H1 (cell line): ENCODE data around the gene GGCX. TPM values are rescaled to one million over a fixed set of nuclear protein-coding genes. Genes with fewer than 3 reads are reported as not detected.

Source experiments
- BCL11A ChIP-seq, 2 experiments: IDR thresholded peaks; one replicate each; pipeline ENCODE4 v1.6.1; 2011; ENCODE audit warnings: low read depth in 2 of 2, low read length in 2 of 2, mild to moderate bottlenecking in 2 of 2
- EP300 ChIP-seq, 2 experiments: IDR thresholded peaks; 1 replicate in 1 of 2; 2 replicates in 1 of 2; pipeline ENCODE4 v1.6.1; 2011 to 2012; ENCODE audit warnings: low read depth in 2 of 2, low read length in 2 of 2, mild to moderate bottlenecking in 2 of 2, borderline replicate concordance in 1 of 2, inconsistent platforms in 1 of 2, moderate library complexity in 1 of 2
- TAF1 ChIP-seq: IDR thresholded peaks from 2 replicates; pipeline ENCODE4 v1.6.1; 2011; ENCODE audit warnings: mild to moderate bottlenecking, low read depth, low read length
- polyA plus RNA-seq, 7 experiments: library from polyadenylated mRNA; depleted of rRNA in 3 of 7; stranded (reverse) in 5 of 7; unstranded in 2 of 7; fragments of >200 nt in 5 of 7; fragments of 200-250 nt in 2 of 7; gene quantifications; 1 replicate in 5 of 7; 2 replicates in 1 of 7; 4 replicates in 1 of 7; pipeline versions ENCODE4 v1.2.1 to v1.2.3, GENCODE V29; 2011 to 2013; ENCODE audit warnings: missing spikeins in 2 of 7, mixed read lengths in 2 of 7
- total RNA-seq: library from RNA; stranded (reverse); fragmentation: NEBNext Ultra II Directional; extraction: Animal tissue kit (Norgen Biotek cat#: 25700); gene quantifications from 2 replicates; pipeline ENCODE4 v1.2.1, GENCODE V29; 2021
- TF ChIP-seq, protein P1 (sequence below), 3 experiments: IDR thresholded peaks; 1 replicate in 2 of 3; 2 replicates in 1 of 3; pipeline versions ENCODE4 v1.5.1 to v1.6.1; 2011; ENCODE audit warnings: low read length in 3 of 3, mild to moderate bottlenecking in 3 of 3, inconsistent platforms in 2 of 3, low read depth in 1 of 3, moderate library complexity in 1 of 3; ENCODE audit not compliant: insufficient read depth in 1 of 3; ENCODE audit errors: control extremely low read depth in 1 of 3
- TF ChIP-seq, protein P2 (sequence below): IDR thresholded peaks from 2 replicates; pipeline ENCODE4 v1.6.1; 2011; ENCODE audit warnings: low read depth, mild to moderate bottlenecking, low read length; ENCODE audit not compliant: insufficient read depth
- TF ChIP-seq, protein P3 (sequence below): IDR thresholded peaks from 2 replicates; pipeline ENCODE4 v1.6.1; 2012; ENCODE audit warnings: inconsistent platforms
- TF ChIP-seq, protein P4 (sequence below): IDR thresholded peaks from 2 replicates; pipeline ENCODE4 v1.6.1; 2012; ENCODE audit warnings: low read length, inconsistent platforms

GGCX gene
- total and polyA plus RNA-seq, 2 of the 8 experiments (the other 6 are each of a cell fraction or from before 2014, with no cell fraction given): 29.4 to 33.8 TPM

GRCh38 chr2:85593023-85593422 lies 31.7 kb upstream of the GGCX start (continued):
- TF ChIP-seq EP300 (IDR thresholded peaks at IDR 0.05; ENCODE audit: borderline replicate concordance in 1 of 2, low read depth in 2 of 2, low read length in 2 of 2) (no peak), BCL11A (IDR thresholded peaks at IDR 0.05; ENCODE audit: low read depth in 2 of 2, low read length in 2 of 2) (no peak), TAF1 (no peak)
- TF ChIP-seq, protein P1, sequence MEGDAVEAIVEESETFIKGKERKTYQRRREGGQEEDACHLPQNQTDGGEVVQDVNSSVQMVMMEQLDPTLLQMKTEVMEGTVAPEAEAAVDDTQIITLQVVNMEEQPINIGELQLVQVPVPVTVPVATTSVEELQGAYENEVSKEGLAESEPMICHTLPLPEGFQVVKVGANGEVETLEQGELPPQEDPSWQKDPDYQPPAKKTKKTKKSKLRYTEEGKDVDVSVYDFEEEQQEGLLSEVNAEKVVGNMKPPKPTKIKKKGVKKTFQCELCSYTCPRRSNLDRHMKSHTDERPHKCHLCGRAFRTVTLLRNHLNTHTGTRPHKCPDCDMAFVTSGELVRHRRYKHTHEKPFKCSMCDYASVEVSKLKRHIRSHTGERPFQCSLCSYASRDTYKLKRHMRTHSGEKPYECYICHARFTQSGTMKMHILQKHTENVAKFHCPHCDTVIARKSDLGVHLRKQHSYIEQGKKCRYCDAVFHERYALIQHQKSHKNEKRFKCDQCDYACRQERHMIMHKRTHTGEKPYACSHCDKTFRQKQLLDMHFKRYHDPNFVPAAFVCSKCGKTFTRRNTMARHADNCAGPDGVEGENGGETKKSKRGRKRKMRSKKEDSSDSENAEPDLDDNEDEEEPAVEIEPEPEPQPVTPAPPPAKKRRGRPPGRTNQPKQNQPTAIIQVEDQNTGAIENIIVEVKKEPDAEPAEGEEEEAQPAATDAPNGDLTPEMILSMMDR (IDR thresholded peaks at IDR 0.05; ENCODE audit: control extremely low read depth in 1 of 3, insufficient read depth in 1 of 3, low read depth in 1 of 3, low read length in 3 of 3): no peak
- TF ChIP-seq, protein P2, sequence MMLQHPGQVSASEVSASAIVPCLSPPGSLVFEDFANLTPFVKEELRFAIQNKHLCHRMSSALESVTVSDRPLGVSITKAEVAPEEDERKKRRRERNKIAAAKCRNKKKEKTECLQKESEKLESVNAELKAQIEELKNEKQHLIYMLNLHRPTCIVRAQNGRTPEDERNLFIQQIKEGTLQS: no peak
- TF ChIP-seq, protein P3, sequence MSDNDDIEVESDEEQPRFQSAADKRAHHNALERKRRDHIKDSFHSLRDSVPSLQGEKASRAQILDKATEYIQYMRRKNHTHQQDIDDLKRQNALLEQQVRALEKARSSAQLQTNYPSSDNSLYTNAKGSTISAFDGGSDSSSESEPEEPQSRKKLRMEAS: no peak
- TF ChIP-seq, protein P4, sequence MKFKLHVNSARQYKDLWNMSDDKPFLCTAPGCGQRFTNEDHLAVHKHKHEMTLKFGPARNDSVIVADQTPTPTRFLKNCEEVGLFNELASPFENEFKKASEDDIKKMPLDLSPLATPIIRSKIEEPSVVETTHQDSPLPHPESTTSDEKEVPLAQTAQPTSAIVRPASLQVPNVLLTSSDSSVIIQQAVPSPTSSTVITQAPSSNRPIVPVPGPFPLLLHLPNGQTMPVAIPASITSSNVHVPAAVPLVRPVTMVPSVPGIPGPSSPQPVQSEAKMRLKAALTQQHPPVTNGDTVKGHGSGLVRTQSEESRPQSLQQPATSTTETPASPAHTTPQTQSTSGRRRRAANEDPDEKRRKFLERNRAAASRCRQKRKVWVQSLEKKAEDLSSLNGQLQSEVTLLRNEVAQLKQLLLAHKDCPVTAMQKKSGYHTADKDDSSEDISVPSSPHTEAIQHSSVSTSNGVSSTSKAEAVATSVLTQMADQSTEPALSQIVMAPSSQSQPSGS: no peak
